A549 (cell line): Measurements from ENCODE around the gene CPED1.

ENCODE experiments used
- CTCF ChIP-seq: fragments of >200 bp; sonication (Bioruptor Twin); formaldehyde crosslinking; IDR thresholded peaks from 3 replicates; pipeline ENCODE4 v1.5.1; 2016
- KDM1A ChIP-seq: fragments of 200-600 bp; sonication (generic); IDR thresholded peaks from 2 replicates; pipeline ENCODE4 v1.6.1; 2016; ENCODE audit warnings: low read depth, mild to moderate bottlenecking
- POLR2AphosphoS2 ChIP-seq: conservative IDR thresholded peaks from 2 replicates; pipeline ENCODE4 v1.6.1; 2012; ENCODE audit warnings: low read length, improper control_type of control experiment, inconsistent platforms

- no peak for TF ChIP-seq POLR2AphosphoS2
- no peak for TF ChIP-seq CTCF
- TF ChIP-seq KDM1A: no peak
Observed at GRCh38 chr7:121053219-121053618, 64.7 kb downstream of the CPED1 start.
